GM12874 (cell line): Measurements from ENCODE around the gene NTHL1.

Experiments used
- TF ChIP-seq, protein P1 (sequence below): IDR thresholded peaks from 2 replicates; pipeline ENCODE4 v1.5.1; 2011; ENCODE audit warnings: low read depth, mild to moderate bottlenecking, control low read depth, low read length, moderate library complexity; ENCODE audit not compliant: insufficient read depth

Gene NTHL1

DNA sequence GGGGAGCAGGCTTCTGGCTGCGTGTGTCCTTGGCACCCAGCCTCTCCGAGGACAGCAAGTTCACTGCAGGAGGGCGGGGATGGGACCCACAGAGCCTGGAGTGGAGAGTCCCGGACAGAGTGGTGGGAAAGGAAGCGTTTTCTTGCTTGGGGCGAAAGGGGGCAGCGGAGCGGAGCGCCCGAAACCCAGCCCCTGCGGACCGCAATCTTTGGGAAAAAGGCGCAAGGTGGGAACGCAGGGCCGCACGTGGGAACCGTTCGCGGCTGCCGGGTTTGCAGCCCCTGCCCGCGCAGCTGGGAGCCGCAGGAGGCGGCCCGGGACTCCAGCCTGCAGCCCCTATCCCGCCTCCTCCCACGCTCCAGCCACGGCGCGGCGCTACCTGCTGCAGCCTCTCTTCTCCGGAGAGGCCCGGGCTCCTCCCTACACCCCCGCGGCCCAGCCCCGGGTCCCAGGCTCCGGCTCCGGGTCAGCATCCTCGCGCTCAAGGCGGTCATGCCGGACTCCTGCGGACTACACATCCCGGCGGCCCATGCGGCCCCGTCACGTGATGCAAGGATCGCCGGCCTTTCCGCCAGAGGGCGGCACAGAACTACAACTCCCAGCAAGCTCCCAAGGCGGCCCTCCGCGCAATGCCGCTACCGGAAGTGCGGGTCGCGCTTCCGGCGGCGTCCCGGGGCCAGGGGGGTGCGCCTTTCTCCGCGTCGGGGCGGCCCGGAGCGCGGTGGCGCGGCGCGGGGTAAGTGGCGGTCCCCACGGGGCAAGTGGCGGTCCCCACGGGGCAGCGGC lies at the start of gene NTHL1, which contains the start of gene TSC2:
Gene NTHL1 (minus strand): TSS at position 505 of the 786 bp plus-strand sequence. CDS start 11 bp downstream, at position 494.
Gene TSC2 (plus strand): TSS at position 656 of the 786 bp plus-strand sequence. CDS start 631 bp downstream, outside the sequence.
- TF ChIP-seq, protein P1, sequence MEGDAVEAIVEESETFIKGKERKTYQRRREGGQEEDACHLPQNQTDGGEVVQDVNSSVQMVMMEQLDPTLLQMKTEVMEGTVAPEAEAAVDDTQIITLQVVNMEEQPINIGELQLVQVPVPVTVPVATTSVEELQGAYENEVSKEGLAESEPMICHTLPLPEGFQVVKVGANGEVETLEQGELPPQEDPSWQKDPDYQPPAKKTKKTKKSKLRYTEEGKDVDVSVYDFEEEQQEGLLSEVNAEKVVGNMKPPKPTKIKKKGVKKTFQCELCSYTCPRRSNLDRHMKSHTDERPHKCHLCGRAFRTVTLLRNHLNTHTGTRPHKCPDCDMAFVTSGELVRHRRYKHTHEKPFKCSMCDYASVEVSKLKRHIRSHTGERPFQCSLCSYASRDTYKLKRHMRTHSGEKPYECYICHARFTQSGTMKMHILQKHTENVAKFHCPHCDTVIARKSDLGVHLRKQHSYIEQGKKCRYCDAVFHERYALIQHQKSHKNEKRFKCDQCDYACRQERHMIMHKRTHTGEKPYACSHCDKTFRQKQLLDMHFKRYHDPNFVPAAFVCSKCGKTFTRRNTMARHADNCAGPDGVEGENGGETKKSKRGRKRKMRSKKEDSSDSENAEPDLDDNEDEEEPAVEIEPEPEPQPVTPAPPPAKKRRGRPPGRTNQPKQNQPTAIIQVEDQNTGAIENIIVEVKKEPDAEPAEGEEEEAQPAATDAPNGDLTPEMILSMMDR: peak; percentile 7; the same call in 1 of the 2 replicates

DNA sequence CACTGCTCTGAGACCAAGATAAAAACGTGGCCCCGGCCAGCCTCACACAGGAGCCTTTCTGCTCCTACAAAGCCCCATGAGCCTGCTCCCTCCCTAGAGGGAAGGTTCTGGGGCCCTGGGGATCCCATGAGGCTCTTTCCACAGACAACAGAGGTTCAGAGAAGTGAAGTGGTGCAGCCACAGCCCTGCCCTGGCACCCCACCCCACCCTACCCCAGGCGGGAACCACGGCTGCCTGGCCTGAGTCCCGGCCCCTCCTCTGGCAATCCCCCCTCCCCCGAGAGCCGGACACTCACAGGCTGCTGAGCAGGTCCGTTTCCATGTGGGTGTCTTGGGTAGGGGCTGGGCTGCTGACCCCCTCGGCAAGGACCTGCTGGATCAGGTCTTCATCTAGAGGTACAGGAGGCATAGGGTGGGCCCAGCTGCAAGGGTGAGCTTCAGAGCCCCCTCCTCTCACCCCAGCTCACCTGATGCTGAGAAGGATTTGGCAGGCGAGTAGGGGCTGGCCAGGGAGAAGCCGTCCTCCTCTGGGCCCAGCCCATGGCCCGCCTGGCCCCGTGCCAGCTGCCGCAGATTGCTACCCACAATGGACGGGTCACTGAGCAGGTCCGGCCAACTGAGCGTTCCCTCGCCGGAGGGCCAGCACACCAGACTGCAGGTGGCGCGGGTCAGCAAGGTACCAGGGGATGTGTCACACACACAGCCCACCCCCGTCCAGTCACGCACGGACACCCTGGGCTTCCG lies 49.4 kb upstream of the NTHL1 start:
- TF ChIP-seq, protein P1: no peak

DNA sequence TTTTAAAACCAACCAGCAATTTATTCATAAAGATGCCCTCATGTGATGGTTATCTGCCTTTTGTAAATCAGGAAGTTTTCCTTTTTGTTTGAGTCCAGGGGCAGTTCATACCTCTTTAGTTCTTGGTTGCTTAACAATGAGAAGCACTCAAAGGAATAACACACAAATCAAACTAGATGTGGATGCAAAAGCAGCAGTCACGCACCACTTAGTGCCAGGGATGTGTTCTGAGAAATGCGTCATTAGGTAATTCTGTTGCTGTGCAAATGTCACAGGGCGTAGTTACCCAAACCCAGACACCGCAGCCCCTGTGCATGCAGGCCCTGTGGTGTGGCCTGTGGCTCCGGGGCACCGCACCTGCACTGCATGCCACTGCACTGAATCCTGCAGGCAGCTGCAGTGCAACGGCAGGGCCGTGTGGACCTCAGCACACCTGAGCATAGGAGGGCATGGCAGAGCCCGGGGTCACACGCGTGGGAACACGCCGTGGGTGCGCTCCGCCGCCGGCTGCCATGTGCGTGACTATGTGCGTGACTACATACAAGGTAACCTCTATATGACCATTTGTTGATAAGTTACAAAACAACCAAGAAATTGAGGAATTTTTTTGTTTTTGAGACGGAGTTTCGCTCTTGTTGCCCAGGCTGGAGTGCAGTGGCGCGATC lies 48.4 kb upstream of the NTHL1 start:
- TF ChIP-seq, protein P1: no peak

DNA sequence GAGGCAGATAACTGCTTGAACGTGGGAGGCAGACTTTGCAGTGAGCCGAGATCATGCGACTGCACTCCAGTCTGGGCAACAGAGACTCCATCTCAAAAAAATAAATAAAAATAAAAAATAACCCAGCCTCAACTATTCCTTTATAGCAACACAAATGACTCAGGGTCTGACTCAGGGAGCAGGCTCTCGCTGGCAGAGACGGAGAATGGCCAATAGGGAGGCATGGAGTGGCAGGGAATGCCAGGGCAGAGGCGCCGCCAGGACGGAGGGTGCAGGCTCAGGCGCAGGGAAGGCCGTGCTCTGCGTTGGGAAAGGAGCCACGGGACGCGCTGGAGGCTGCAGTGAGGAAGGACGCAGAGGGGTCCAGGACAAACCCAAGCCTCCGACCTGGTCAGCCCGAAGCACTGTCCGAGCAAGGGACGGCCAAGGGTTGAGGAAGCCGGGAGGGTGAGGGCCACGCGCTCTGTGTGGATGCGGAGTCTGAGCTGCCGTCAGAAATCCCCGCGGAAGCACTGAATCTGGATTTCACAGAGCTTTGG lies 47.8 kb upstream of the NTHL1 start:
- TF ChIP-seq, protein P1: no peak

DNA sequence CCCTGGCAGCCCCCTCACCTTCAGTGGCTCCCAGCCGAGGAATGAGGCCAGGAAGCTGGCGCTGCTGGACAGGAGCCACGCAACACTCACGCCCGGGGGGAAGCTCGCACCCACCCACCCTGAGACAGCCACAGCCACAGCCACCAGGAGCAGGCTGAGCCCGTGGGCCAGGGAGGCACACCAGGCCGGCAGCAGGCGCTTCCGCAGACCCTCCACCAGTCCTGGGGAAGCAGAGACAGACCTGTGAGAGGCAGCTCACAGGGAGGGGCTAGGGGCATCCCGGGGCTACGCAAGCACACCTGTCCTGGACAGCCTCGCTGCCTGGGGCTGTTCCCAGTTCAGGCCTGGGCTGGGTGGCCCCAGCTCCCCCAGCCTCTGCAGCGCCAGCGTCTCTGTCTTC lies 46.2 kb upstream of the NTHL1 start:
- TF ChIP-seq, protein P1: no peak

DNA sequence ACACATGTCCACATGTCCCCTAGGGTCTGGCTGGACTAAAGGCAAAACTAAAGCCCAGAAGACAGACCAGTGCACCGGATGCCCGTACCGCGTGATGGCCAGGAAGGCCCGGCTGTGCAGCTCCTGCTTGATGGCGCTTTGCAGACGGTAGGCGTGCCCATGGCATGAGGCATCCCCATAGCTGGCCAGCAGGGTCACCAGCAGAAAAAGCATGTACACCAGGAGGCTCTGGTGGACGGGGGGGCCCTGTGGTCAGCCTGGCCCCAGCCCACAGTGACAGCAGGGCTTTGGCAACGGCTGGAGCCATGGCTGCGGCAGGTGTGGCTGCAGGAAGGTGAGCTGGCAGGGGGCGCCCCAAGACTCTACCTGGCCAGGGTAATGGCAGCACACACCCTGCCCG lies 45.2 kb upstream of the NTHL1 start:
- TF ChIP-seq, protein P1: no peak

DNA sequence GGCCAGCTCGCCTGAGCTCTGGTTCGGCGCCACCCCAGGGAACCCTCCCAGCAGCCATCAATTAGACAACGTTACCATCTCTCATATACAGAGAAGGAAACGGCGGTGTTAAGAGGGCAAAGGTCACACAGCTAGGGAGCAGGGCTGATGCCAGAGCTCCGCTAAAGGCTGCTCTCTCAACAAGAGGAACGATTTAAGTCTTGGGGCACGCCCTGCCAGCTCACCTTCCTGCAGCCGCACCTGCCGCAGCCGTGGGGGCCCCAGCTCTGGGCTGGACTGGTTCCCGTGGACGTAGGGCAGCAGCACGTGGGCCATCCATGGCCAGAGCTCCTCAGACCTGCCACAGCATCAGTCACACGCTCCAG lies 44.6 kb upstream of the NTHL1 start:
- TF ChIP-seq, protein P1: no peak
